CD4-positive, alpha-beta T cell treated with Interleukin-6 for 4 hours (primary cell): ENCODE data around the gene XIAP.

ENCODE experiments used
- DNase-seq: peaks from one replicate; pipeline ENCODE4 v3.0.0-alpha.2; 2020; ENCODE audit warnings: mixed read lengths

The XIAP gene

GRCh38 chrX:123961268-123962005 is 101.6 kb downstream of the XIAP start, which contains the start of gene STAG2:
Gene STAG2 (plus strand): TSS chrX:123961706. CDS start chrX:124022628, 60,922 bp downstream.
- DNase-seq = peak; percentile 56

GRCh38 chrX:123962006-123962467 is 102.2 kb downstream of the XIAP start:
- no peak for DNase-seq

GRCh38 chrX:123962794-123963373 is 103.0 kb downstream of the XIAP start:
- peak; percentile 84 for DNase-seq
